ENCODE data around the gene IGSF21.

The IGSF21 gene

GRCh38 chr1:18304151-18304869 lies 196.7 kb downstream of the IGSF21 start:
- no peak for DNase-seq

GRCh38 chr1:18305182-18305795 lies 197.7 kb downstream of the IGSF21 start:
- DNase-seq, result no peak

- no peak for DNase-seq
Measured at GRCh38 chr1:18307329-18307898, 199.8 kb downstream of the IGSF21 start.

GRCh38 chr1:18309552-18310155 lies 202.1 kb downstream of the IGSF21 start:
- no peak for DNase-seq

GRCh38 chr1:18312961-18313360 lies 205.4 kb downstream of the IGSF21 start:
- DNase-seq, result no peak

GRCh38 chr1:18313523-18313922 lies 205.9 kb downstream of the IGSF21 start:
- DNase-seq, result no peak

- DNase-seq, result no peak
Measured at GRCh38 chr1:18314399-18314798, 206.8 kb downstream of the IGSF21 start.

GRCh38 chr1:18315449-18315848 lies 207.9 kb downstream of the IGSF21 start:
- no peak for DNase-seq

GRCh38 chr1:18316764-18317163 lies 209.2 kb downstream of the IGSF21 start:
- DNase-seq, result no peak

GRCh38 chr1:18319099-18319498 lies 211.5 kb downstream of the IGSF21 start:
- DNase-seq, result no peak

- no peak for DNase-seq
Measured at GRCh38 chr1:18320051-18320450, 212.5 kb downstream of the IGSF21 start.

- DNase-seq, result peak in 1 of 2 experiments; percentile 18
Measured at GRCh38 chr1:18322368-18323032, 214.9 kb downstream of the IGSF21 start.

- DNase-seq, result no peak
Measured at GRCh38 chr1:18323259-18323658, 215.7 kb downstream of the IGSF21 start.

- no peak for DNase-seq
Measured at GRCh38 chr1:18324246-18324645, 216.6 kb downstream of the IGSF21 start.

- no peak for DNase-seq
Measured at GRCh38 chr1:18325136-18325535, 217.5 kb downstream of the IGSF21 start.

GRCh38 chr1:18326211-18326897 lies 218.8 kb downstream of the IGSF21 start:
- no peak for DNase-seq

- no peak for DNase-seq
Measured at GRCh38 chr1:18327650-18328049, 220.1 kb downstream of the IGSF21 start.

GRCh38 chr1:18328803-18329202 lies 221.2 kb downstream of the IGSF21 start:
- DNase-seq, result no peak

GRCh38 chr1:18329469-18330253 lies 222.1 kb downstream of the IGSF21 start:
- DNase-seq, result no peak

- DNase-seq, result no peak
Measured at GRCh38 chr1:18332576-18332975, 225.0 kb downstream of the IGSF21 start.

- DNase-seq, result no peak
Measured at GRCh38 chr1:18333220-18333619, 225.6 kb downstream of the IGSF21 start.

- DNase-seq, result no peak
Measured at GRCh38 chr1:18336801-18337200, 229.2 kb downstream of the IGSF21 start.
